A673 (cell line): ENCODE results near the gene WNT11. TPM values are rescaled to one million over a fixed set of nuclear protein-coding genes. Genes with fewer than 3 reads are reported as not detected.

Experiments
- BruUV-seq: library from RNA; stranded (reverse); fragments of 400-500 nt; replicated peaks from 2 replicates; lab custom pipeline; 2021; lab: Mats Ljungman, UMichigan
- CTCF ChIA-PET: fragments of 300-600 bp; sonication (Branson Sonifier 250); formaldehyde crosslinking; loops from one replicate; lab custom pipeline; 2022; ENCODE audit warnings: antibody characterized with exemption; lab: Charles Lee
- POLR2A ChIA-PET: fragments of 300-600 bp; sonication (Branson Sonifier 250); formaldehyde crosslinking; loops from one replicate; lab custom pipeline; 2022; ENCODE audit warnings: antibody characterized with exemption; ENCODE audit not compliant: low non-redundant PET; lab: Charles Lee
- DNase-seq: peaks from one replicate; pipeline ENCODE4 v3.0.0-alpha.2; 2015; ENCODE audit warnings: low spot score
- H3K27ac ChIP-seq: fragments of 200-600 bp; sonication (generic); 2 replicates; pipeline ENCODE4 v1.5.1; 2016; ENCODE audit warnings: mixed run types, low read depth, mild to moderate bottlenecking, mixed read lengths, antibody characterized with exemption, low read length; ENCODE audit not compliant: poor library complexity, severe bottlenecking
- H3K27me3 ChIP-seq: fragments of 200-600 bp; sonication (generic); replicated peaks from 2 replicates; pipeline ENCODE4 v1.6.1; 2017; ENCODE audit warnings: mixed run types, low read depth, mild to moderate bottlenecking, mixed read lengths, antibody characterized with exemption, low read length; ENCODE audit not compliant: insufficient read depth, poor library complexity
- H3K36me3 ChIP-seq: fragments of 200-600 bp; sonication (generic); 2 replicates; pipeline ENCODE4 v1.6.1; 2016; ENCODE audit warnings: mixed run types, mild to moderate bottlenecking, mixed read lengths, antibody characterized with exemption, low read length; ENCODE audit not compliant: insufficient read depth, poor library complexity, severe bottlenecking
- H3K4me1 ChIP-seq: fragments of 200-600 bp; sonication (generic); 2 replicates; pipeline ENCODE4 v1.6.1; 2017; ENCODE audit warnings: mixed run types, mild to moderate bottlenecking, mixed read lengths, antibody characterized with exemption, low read length; ENCODE audit not compliant: insufficient read depth, poor library complexity, severe bottlenecking
- H3K4me3 ChIP-seq: fragments of 200-600 bp; sonication (generic); 2 replicates; pipeline ENCODE4 v1.5.1; 2016; ENCODE audit warnings: low read depth, mixed run types, mild to moderate bottlenecking, mixed read lengths, low read length; ENCODE audit not compliant: poor library complexity, severe bottlenecking
- H3K9me3 ChIP-seq: fragments of 200-600 bp; sonication (generic); 2 replicates; pipeline ENCODE4 v1.6.1; 2016; ENCODE audit warnings: mixed run types, low read depth, mild to moderate bottlenecking, mixed read lengths, antibody characterized with exemption, low read length; ENCODE audit not compliant: poor library complexity, severe bottlenecking
- CTCF ChIP-seq: fragments of 300-800, 200-600 bp; sonication (generic); conservative IDR thresholded peaks from 2 replicates; pipeline ENCODE4 v1.5.1; 2017; ENCODE audit warnings: low read depth, mild to moderate bottlenecking, antibody characterized with exemption, low read length, moderate library complexity, mixed read lengths
- EZH2 ChIP-seq: fragments of 200-600 bp; sonication (generic); IDR thresholded peaks from 2 replicates; pipeline ENCODE4 v1.6.1; 2017; ENCODE audit warnings: borderline replicate concordance, low read depth, mild to moderate bottlenecking, mixed read lengths, antibody characterized with exemption, low read length; ENCODE audit not compliant: poor library complexity, severe bottlenecking
- intact Hi-C: fragments of 100-400 bp; cut with micrococcal nuclease; formaldehyde crosslinking; loops from one replicate; pipeline ENCODE4 v1.10.0; 2022; ENCODE audit not compliant: unreplicated experiment
- total RNA-seq: library from RNA; stranded (reverse); gene quantifications from 2 replicates; pipeline ENCODE4 v1.2.3, GENCODE V29; 2021

The WNT11 gene
- total RNA-seq, 1 experiment from 2014 or later: 1.2 TPM

DNA sequence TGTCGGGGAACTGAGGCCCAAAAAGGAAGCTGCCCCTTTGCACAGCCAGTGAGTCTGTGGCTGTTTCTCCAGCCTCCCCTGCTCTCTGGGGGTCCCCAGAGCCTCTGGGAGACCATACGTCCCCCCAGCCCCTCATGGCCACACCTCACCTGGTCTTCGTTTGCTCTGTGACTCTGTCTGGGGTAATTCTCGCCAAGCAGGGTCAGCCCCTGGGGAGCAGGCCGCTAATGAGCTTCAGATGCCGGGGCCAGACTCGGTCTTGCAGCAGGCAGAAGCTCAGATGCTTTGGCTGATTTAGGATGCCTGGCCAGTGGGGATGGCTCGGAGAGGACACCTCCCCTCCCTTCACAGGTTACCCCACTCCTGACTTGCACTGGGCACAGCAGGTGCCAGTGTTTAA lies 24.1 kb upstream of the WNT11 start:
- no peaks in the 10 kb centered on the region for H3K27me3 ChIP-seq
- ChIA-PET CTCF (no interaction called here), POLR2A (no interaction called here)
- DNase-seq: no peak
- no peak overlapping the region for H3K27ac ChIP-seq
- H3K36me3 ChIP-seq: no peaks in the 10 kb centered on the region
- intact Hi-C loops: no loop called here
- H3K4me1 ChIP-seq: peaks cover 8% of the 10 kb centered on the region
- H3K9me3 ChIP-seq: no peaks in the 10 kb centered on the region
- TF ChIP-seq EZH2 (no peak), CTCF (no peak)
- no peak overlapping the region for H3K4me3 ChIP-seq
- no TSS peak for BruUV-seq

DNA sequence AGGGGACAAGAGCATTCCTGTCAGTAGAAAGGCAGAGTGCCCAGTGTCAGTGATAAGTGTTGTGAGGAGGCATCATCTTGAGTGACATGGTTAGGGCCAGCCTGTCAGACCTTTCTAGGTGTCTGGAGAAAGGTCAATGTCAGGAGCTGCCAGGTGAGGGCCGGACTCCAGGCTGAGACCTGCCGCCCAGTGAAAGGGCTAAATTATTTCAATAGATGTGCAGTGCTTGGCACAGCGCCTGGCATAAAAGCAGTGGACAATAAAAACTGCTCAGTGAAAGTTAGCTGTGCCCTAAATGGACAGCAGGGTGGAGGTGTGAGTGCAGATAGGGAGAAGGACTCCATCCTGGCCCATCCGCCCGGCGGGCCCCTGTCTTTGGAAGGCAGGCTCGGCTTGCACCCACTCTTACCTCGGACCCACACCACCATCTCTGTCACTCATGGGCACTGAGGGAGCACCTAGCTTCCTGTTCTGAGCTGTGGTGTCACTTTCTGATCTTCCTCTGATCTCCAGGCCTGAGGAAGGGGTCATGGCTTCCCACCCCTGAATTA lies 23.5 kb upstream of the WNT11 start:
- no peaks in the 10 kb centered on the region for H3K36me3 ChIP-seq
- no TSS peak for BruUV-seq
- no peak overlapping the region for H3K27ac ChIP-seq
- intact Hi-C loops: no loop called here
- POLR2A ChIA-PET: no interaction called here
- H3K27me3 ChIP-seq: no peaks in the 10 kb centered on the region
- H3K4me1 ChIP-seq: peaks cover 8% of the 10 kb centered on the region
- no peak overlapping the region for H3K4me3 ChIP-seq
- CTCF ChIA-PET: no interaction called here
- TF ChIP-seq CTCF: no peak
- no peak for DNase-seq
- no peaks in the 10 kb centered on the region for H3K9me3 ChIP-seq

DNA sequence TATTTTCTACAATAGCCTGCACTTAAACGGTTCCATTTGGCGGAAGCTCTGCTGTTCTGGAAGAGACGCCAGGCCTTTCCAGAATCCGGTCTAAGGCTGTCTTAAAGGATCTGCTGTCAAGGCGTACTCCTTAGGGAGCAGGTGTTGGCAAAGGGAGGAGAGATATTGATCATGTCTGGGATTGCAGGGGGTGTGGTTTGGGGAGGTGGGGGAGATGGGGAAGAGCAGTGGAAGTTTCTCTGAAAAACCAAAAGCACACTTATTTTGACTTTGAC lies 22.5 kb upstream of the WNT11 start:
- Histone ChIP-seq H3K4me3 (no peak overlapping the region), H3K4me1 (no peaks in the 10 kb centered on the region), H3K27ac (no peak overlapping the region), H3K27me3 (no peaks in the 10 kb centered on the region), H3K9me3 (no peaks in the 10 kb centered on the region), H3K36me3 (no peaks in the 10 kb centered on the region)
- BruUV-seq: no TSS peak
- POLR2A ChIA-PET: no interaction called here
- intact Hi-C loops: no loop called here
- no peak for TF ChIP-seq EZH2
- no peak for TF ChIP-seq CTCF
- no peak for DNase-seq
- CTCF ChIA-PET: no interaction called here
